Measurements from ENCODE around the gene MMP21. TPM values are rescaled to one million over a fixed set of nuclear protein-coding genes. Genes with fewer than 3 reads are reported as not detected.

The MMP21 gene
- total and polyA plus RNA-seq, 2 donors (not counting 1 experiment from before 2014, with no cell fraction given) = 0.05 to 0.17 TPM

DNA sequence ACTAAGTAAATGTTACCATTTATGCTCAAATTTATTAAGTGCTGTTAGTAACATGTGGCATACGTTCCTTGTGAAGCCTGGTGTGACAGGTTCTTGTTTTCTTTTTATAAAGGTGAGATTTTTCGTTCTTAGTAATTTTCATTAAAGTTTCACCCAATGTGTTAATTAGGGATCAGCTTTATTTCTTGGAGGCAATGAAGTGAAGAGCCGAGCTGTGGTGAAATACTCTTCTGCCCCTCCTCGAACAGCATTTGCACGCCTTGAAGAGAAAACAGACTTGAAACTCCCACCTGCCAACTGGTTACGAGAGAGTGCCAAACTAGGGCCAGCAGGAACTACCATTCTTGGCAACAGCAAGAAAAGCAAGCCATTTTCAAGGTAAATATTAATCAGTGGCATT lies 54.6 kb downstream of the MMP21 start:
- H3K4me3 ChIP-seq (replicated peaks in 1 of 4; ENCODE audit: control extremely low read depth in 1 of 4, insufficient read depth in 1 of 4, low read depth in 3 of 4, low read length in 4 of 4) = peak overlapping the region in 2 of 4 experiments; percentile 88 to 100
- H3K79me2 ChIP-seq (ENCODE audit: control insufficient read depth, insufficient read depth, low read length) = peaks cover 22% of the 10 kb centered on the region
- H3K9me3 ChIP-seq (ENCODE audit: control insufficient read depth, insufficient read depth, low read depth, low read length) = no peaks in the 10 kb centered on the region
- H3K4me2 ChIP-seq (ENCODE audit: extremely low read depth, insufficient read depth, low read length) = peak overlapping the region; percentile 64
- no peaks in the 10 kb centered on the region for H4K20me1 ChIP-seq (ENCODE audit: control insufficient read depth, extremely low read depth, insufficient read depth, low read length)
- no peak overlapping the region for H2AFZ ChIP-seq (ENCODE audit: low read length)
- H3K27ac ChIP-seq (ENCODE audit: insufficient read depth, low read length) = no peak overlapping the region
- no peaks in the 10 kb centered on the region for H3K27me3 ChIP-seq (ENCODE audit: control insufficient read depth, insufficient read depth, low read length)
- H3K4me1 ChIP-seq (ENCODE audit: control insufficient read depth, extremely low read depth, insufficient read depth, low read length) = no peaks in the 10 kb centered on the region
- TF ChIP-seq CTCF (conservative IDR thresholded peaks at IDR 0.05 in 1 of 2, IDR thresholded peaks at IDR 0.05 in 1 of 2; ENCODE audit: low read depth in 1 of 2, low read length in 2 of 2) = no peak
- no peak for TF ChIP-seq EZH2 (IDR thresholded peaks at IDR 0.05; ENCODE audit: low read length, missing control alignments)
- no peak overlapping the region for H3K9ac ChIP-seq (ENCODE audit: insufficient read depth, low read length)
- no peak for DNase-seq (ENCODE audit: low read depth in 2 of 2)
- peaks cover 8% of the 10 kb centered on the region for H3K36me3 ChIP-seq (ENCODE audit: control insufficient read depth, insufficient read depth, low read length)

DNA sequence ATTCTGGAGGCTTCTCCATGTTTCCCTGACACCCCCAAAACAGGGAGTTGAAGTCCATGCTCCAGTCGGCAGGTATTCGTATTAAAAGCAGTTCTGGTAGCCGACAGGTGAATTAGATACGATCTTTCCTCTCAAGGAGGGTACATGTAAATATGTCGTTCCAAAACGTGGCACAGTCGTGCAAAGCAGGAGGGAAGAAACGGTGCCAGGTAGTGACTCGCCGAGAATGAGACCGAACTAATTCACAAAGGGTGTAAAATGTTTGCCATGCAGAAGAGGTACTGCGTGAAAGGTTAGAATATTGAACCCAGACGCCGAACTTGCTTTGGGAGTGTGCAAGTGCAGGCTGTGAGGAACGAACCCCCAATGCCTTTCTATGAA lies 55.6 kb downstream of the MMP21 start:
- peak overlapping the region; percentile 32 for H2AFZ ChIP-seq (ENCODE audit: low read length)
- TF ChIP-seq EZH2 (IDR thresholded peaks at IDR 0.05; ENCODE audit: low read length, missing control alignments) (no peak), CTCF (conservative IDR thresholded peaks at IDR 0.05 in 1 of 2, IDR thresholded peaks at IDR 0.05 in 1 of 2; ENCODE audit: low read depth in 1 of 2, low read length in 2 of 2) (no peak)
- peak overlapping the region; percentile 82 for H3K27ac ChIP-seq (ENCODE audit: insufficient read depth, low read length)
- peak overlapping the region; percentile 88 to 100 (median 92) for H3K4me3 ChIP-seq (replicated peaks in 1 of 4; ENCODE audit: control extremely low read depth in 1 of 4, insufficient read depth in 1 of 4, low read depth in 3 of 4, low read length in 4 of 4)
- H3K4me1 ChIP-seq (ENCODE audit: control insufficient read depth, extremely low read depth, insufficient read depth, low read length) = no peaks in the 10 kb centered on the region
- DNase-seq (ENCODE audit: low read depth in 2 of 2) = peak; percentile 3 to 6
- peak overlapping the region; percentile 89 for H3K9ac ChIP-seq (ENCODE audit: insufficient read depth, low read length)
- H4K20me1 ChIP-seq (ENCODE audit: control insufficient read depth, extremely low read depth, insufficient read depth, low read length) = no peaks in the 10 kb centered on the region
- H3K79me2 ChIP-seq (ENCODE audit: control insufficient read depth, insufficient read depth, low read length) = peaks cover 22% of the 10 kb centered on the region
- H3K9me3 ChIP-seq (ENCODE audit: control insufficient read depth, insufficient read depth, low read depth, low read length) = no peaks in the 10 kb centered on the region
- H3K4me2 ChIP-seq (ENCODE audit: extremely low read depth, insufficient read depth, low read length) = peak overlapping the region; percentile 64
- peaks cover 8% of the 10 kb centered on the region for H3K36me3 ChIP-seq (ENCODE audit: control insufficient read depth, insufficient read depth, low read length)
- H3K27me3 ChIP-seq (ENCODE audit: control insufficient read depth, insufficient read depth, low read length) = no peaks in the 10 kb centered on the region

- TF ChIP-seq EZH2 (IDR thresholded peaks at IDR 0.05; ENCODE audit: low read length, missing control alignments) = no peak
- no peak for TF ChIP-seq CTCF (conservative IDR thresholded peaks at IDR 0.05 in 1 of 2, IDR thresholded peaks at IDR 0.05 in 1 of 2; ENCODE audit: low read depth in 1 of 2, low read length in 2 of 2)
- no peaks in the 10 kb centered on the region for H3K27me3 ChIP-seq (ENCODE audit: control insufficient read depth, insufficient read depth, low read length)
- peak within 1 kb of the TSS; percentile 82 for H3K27ac ChIP-seq (ENCODE audit: insufficient read depth, low read length)
- DNase-seq (ENCODE audit: low read depth in 2 of 2) = peak; percentile 97 to 99
- peak within 1 kb of the TSS; percentile 91 for H2AFZ ChIP-seq (ENCODE audit: low read length)
- peak within 1 kb of the TSS; percentile 88 to 100 (median 92) for H3K4me3 ChIP-seq (replicated peaks in 1 of 4; ENCODE audit: control extremely low read depth in 1 of 4, insufficient read depth in 1 of 4, low read depth in 3 of 4, low read length in 4 of 4)
- H4K20me1 ChIP-seq (ENCODE audit: control insufficient read depth, extremely low read depth, insufficient read depth, low read length) = no peaks in the 10 kb centered on the region
- peak within 1 kb of the TSS; percentile 89 for H3K9ac ChIP-seq (ENCODE audit: insufficient read depth, low read length)
- peaks cover 22% of the 10 kb centered on the region for H3K79me2 ChIP-seq (ENCODE audit: control insufficient read depth, insufficient read depth, low read length)
- H3K4me1 ChIP-seq (ENCODE audit: control insufficient read depth, extremely low read depth, insufficient read depth, low read length) = no peaks in the 10 kb centered on the region
- H3K4me2 ChIP-seq (ENCODE audit: extremely low read depth, insufficient read depth, low read length) = peak within 1 kb of the TSS; percentile 98
- no peaks in the 10 kb centered on the region for H3K9me3 ChIP-seq (ENCODE audit: control insufficient read depth, insufficient read depth, low read depth, low read length)
- peaks cover 6% of the 10 kb centered on the region for H3K36me3 ChIP-seq (ENCODE audit: control insufficient read depth, insufficient read depth, low read length)
Measured at GRCh38 chr10:125719173-125720001, 56.2 kb downstream of the MMP21 start, which contains the start of gene EDRF1. EDRF1 (plus strand) TSS chr10:125719709; CDS start chr10:125719808, 99 bp downstream.
